ENCODE data around the gene SLC9A8. TPM values are rescaled to one million over a fixed set of nuclear protein-coding genes. Genes with fewer than 3 reads are reported as not detected.
A peak's percentile ranks its signal among the peaks of the same experiment; 100 is the strongest.

Gene SLC9A8
- total and polyA plus RNA-seq, 7 experiments from 2014 or later: 6.2 to 42.5 (median 23.6) TPM

DNA sequence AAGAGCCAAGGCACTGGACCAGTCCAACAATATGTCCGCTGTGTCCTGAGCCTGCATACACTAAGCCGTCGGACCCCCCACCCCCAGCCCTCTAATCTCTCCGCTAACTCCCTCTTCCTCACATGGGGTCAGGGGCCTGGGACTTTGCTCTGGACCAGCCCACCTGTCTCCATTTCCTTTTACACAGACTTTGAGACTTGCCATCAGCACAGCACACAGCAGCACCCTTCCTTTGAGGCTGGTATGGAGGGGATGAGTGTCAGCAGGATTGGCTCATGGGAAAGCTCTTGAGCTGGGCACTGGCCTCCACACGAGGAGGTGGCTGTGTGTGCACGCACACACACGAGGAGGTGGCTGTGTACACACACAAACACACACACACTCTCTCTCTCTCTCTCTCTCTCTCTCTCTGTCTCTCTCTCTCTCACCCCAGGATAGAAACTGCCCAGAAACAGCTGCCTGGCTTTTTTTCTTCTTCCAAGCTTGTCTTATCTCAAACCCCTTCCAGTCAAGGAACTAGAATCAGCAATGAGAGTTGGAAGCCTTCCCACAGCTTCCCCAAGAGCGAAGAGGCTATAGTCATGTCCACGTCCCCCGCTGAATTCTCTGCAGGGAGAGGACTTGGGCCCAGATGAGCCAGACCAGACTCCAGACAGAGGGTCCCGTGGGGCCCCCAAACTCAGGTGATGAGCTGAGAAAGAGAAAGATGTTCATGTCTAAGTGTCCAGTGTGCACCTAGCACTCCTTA lies 18.6 kb downstream of the SLC9A8 start:
- peaks cover 4 to 13% (median 8%) of the 10 kb centered on the region in 7 donors for H3K4me1 Mint-ChIP-seq
- intact Hi-C loops (cut with micrococcal nuclease): no loop called here
- Histone ChIP-seq H3K4me3 (ENCODE audit: low read length) (no peak overlapping the region), H3K9me3 (ENCODE audit: control insufficient read depth in 2 of 3, low read length in 3 of 3) (no peaks in the 10 kb centered on the region), H3K27me3 (ENCODE audit: control insufficient read depth in 2 of 2, insufficient read depth in 2 of 2, low read length in 2 of 2) (no peaks in the 10 kb centered on the region), H3K4me1 (ENCODE audit: control insufficient read depth in 2 of 2, insufficient read depth in 2 of 2, low read length in 2 of 2) (no peaks in the 10 kb centered on the region), H3K27ac (ENCODE audit: low read depth, low read length) (no peak overlapping the region), H3K36me3 (ENCODE audit: control insufficient read depth in 2 of 3, insufficient read depth in 3 of 3, low read length in 3 of 3) (peaks cover 0 to 39% (median 10%) of the 10 kb centered on the region in 3 experiments)
- DNase-seq (no peak), ATAC-seq (no peak)
- H3K9me3 Mint-ChIP-seq: no peaks in the 10 kb centered on the region
- POLR2A ChIA-PET: no interaction called here
- CTCF ChIA-PET: no interaction called here
- no peak overlapping the region for H3K4me3 Mint-ChIP-seq
- peaks cover 11 to 36% (median 18%) of the 10 kb centered on the region in 5 donors for H3K36me3 Mint-ChIP-seq
- H3K27ac Mint-ChIP-seq: peak overlapping the region in 1 of 9 donors; percentile 8
- no peaks in the 10 kb centered on the region for H3K27me3 Mint-ChIP-seq

DNA sequence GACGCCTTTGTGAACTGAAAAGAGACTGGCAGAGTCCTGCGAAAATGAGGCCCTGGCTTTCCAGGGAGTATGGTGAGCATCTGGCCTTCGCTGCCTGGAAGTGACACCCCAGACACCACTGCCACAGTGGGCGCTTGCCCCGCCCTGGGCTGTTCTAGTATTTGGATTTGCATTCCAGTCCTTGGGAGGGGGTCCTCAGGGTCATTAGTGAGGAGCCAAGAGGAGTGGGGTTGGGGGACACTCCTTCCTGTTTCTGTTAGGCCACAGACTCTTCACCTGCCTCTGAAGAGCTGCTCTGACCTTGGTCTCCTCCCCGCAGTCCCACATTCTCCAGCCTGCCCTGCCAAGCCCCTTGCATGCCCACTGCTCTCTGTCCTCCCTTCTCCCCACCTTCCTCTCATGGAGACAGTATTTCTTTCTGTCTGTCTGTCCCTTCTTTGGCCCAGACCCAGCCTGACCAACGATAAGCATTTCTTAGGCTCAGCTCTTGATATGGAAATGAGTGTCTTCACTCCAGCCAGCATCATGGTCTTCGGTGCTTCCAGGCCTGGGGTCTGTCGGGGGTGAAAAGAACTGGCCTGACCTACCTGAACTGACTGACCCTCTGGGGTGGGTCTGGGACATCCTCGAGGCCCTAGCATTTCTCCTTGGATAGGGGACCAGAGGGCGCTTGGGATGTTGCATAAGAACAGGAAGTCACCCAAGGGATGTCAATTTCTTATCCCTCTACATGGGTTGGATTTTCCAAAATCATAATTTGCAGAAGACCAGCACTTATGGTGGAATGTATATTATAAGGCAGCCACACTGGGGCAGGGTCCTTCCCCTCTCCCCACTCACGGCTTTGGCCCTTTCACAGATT lies 19.4 kb downstream of the SLC9A8 start:
- CTCF ChIA-PET: interaction anchor here (0.6 kb wide), 1 partner anchor 9 kb away, joined by 3 read pairs; no protein-coding TSS in a partner anchor
- H3K9me3 Mint-ChIP-seq: no peaks in the 10 kb centered on the region
- peak overlapping the region in 3 of 9 donors; percentile 8 to 67 (median 11) for H3K27ac Mint-ChIP-seq
- no peak for ATAC-seq
- H3K4me3 ChIP-seq (ENCODE audit: low read length): no peak overlapping the region
- DNase-seq: no peak
- no peaks in the 10 kb centered on the region for H3K27me3 ChIP-seq (ENCODE audit: control insufficient read depth in 2 of 2, insufficient read depth in 2 of 2, low read length in 2 of 2)
- H3K36me3 ChIP-seq (ENCODE audit: control insufficient read depth in 2 of 3, insufficient read depth in 3 of 3, low read length in 3 of 3): peaks cover 0 to 39% (median 10%) of the 10 kb centered on the region in 3 experiments
- peaks cover 11 to 33% (median 18%) of the 10 kb centered on the region in 5 donors for H3K36me3 Mint-ChIP-seq
- intact Hi-C loops (cut with micrococcal nuclease): no loop called here
- H3K27ac ChIP-seq (ENCODE audit: low read depth, low read length): no peak overlapping the region
- H3K4me1 Mint-ChIP-seq: peaks cover 4 to 14% (median 8%) of the 10 kb centered on the region in 7 donors
- H3K4me3 Mint-ChIP-seq: no peak overlapping the region
- POLR2A ChIA-PET: no interaction called here
- H3K9me3 ChIP-seq (ENCODE audit: control insufficient read depth in 2 of 3, low read length in 3 of 3): no peaks in the 10 kb centered on the region
- H3K4me1 ChIP-seq (ENCODE audit: control insufficient read depth in 2 of 2, insufficient read depth in 2 of 2, low read length in 2 of 2): no peaks in the 10 kb centered on the region
- no peaks in the 10 kb centered on the region for H3K27me3 Mint-ChIP-seq

DNA sequence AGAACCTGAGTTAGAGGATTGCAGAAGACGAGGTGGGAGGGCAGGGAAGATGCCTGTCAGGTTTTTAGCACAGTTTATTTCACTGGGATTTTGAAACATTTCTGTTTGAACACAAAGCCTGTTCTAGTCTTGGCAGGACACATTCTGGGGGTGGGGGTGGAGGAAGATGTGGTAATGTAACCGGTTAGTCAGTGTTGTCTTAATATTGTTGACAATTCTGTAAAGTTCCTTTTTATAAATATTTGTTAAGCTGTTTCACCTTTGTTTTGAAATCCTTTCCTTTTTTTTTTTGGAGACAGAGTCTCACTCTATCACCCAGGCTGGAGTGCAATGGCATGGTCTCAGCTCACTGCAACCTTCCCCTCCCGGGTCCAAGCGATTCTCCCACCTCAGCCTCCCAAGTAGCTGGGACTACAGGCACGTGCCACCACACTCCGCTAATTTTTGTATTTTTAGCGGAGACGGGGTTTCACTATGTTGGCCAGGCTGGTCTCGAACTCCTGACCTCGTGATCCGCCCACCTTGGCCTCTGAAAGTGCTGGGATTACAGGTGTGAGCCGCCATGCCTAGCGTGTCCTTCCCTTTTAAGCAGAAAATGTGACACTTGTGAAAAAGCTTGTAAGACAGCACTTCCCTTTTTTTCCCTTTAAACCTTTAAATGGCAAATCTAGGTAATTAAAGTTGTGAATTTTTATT lies 20.2 kb downstream of the SLC9A8 start:
- no peaks in the 10 kb centered on the region for H3K27me3 Mint-ChIP-seq
- no peak overlapping the region for H3K4me3 ChIP-seq (ENCODE audit: low read length)
- peaks cover 11 to 33% (median 18%) of the 10 kb centered on the region in 5 donors for H3K36me3 Mint-ChIP-seq
- H3K27ac Mint-ChIP-seq: peak overlapping the region in 1 of 9 donors; percentile 46
- no peak for ATAC-seq
- intact Hi-C loops (cut with micrococcal nuclease): no loop called here
- peaks cover 0 to 39% (median 10%) of the 10 kb centered on the region in 3 experiments for H3K36me3 ChIP-seq (ENCODE audit: control insufficient read depth in 2 of 3, insufficient read depth in 3 of 3, low read length in 3 of 3)
- no peaks in the 10 kb centered on the region for H3K9me3 ChIP-seq (ENCODE audit: control insufficient read depth in 2 of 3, low read length in 3 of 3)
- no peaks in the 10 kb centered on the region for H3K27me3 ChIP-seq (ENCODE audit: control insufficient read depth in 2 of 2, insufficient read depth in 2 of 2, low read length in 2 of 2)
- ChIA-PET CTCF (interaction anchor here (0.6 kb wide), 1 partner anchor 10 kb away, joined by 3 read pairs; no protein-coding TSS in a partner anchor), POLR2A (no interaction called here)
- no peaks in the 10 kb centered on the region for H3K9me3 Mint-ChIP-seq
- H3K4me1 Mint-ChIP-seq: peaks cover 4 to 15% (median 8%) of the 10 kb centered on the region in 7 donors
- no peak overlapping the region for H3K27ac ChIP-seq (ENCODE audit: low read depth, low read length)
- no peak overlapping the region for H3K4me3 Mint-ChIP-seq
- no peaks in the 10 kb centered on the region for H3K4me1 ChIP-seq (ENCODE audit: control insufficient read depth in 2 of 2, insufficient read depth in 2 of 2, low read length in 2 of 2)
- no peak for DNase-seq

DNA sequence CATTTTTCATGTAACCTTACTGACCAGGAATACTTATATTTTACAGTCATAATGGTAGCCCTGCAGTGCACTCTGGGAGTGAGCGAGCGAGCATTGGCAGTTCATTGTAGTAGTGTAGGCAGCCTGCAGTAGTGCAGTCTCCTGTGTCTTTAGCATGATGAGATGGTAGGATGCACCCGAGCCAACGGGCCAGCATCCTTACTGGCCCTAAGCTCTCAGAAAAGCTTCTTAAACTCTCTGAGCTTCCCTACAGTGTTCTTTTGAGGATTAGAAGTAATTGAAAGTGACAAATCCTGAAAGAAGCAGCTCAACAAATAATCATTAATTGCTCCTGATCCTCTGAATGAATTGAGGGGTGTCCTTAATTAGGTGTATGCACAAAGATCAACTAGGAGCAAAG lies 20.9 kb downstream of the SLC9A8 start:
- intact Hi-C loops (cut with micrococcal nuclease): no loop called here
- H3K4me3 Mint-ChIP-seq: no peak overlapping the region
- Histone ChIP-seq H3K36me3 (ENCODE audit: control insufficient read depth in 2 of 3, insufficient read depth in 3 of 3, low read length in 3 of 3) (peaks cover 0 to 39% (median 10%) of the 10 kb centered on the region in 3 experiments), H3K9me3 (ENCODE audit: control insufficient read depth in 2 of 3, low read length in 3 of 3) (no peaks in the 10 kb centered on the region), H3K4me1 (ENCODE audit: control insufficient read depth in 2 of 2, insufficient read depth in 2 of 2, low read length in 2 of 2) (no peaks in the 10 kb centered on the region), H3K27ac (ENCODE audit: low read depth, low read length) (no peak overlapping the region), H3K4me3 (ENCODE audit: low read length) (no peak overlapping the region), H3K27me3 (ENCODE audit: control insufficient read depth in 2 of 2, insufficient read depth in 2 of 2, low read length in 2 of 2) (no peaks in the 10 kb centered on the region)
- no peaks in the 10 kb centered on the region for H3K9me3 Mint-ChIP-seq
- ChIA-PET CTCF (no interaction called here), POLR2A (interaction anchor here (0.9 kb wide), 1 partner anchor 21 kb away, joined by 3 read pairs; the partner anchor contains the start of gene SLC9A8)
- peaks cover 4 to 19% (median 9%) of the 10 kb centered on the region in 7 donors for H3K4me1 Mint-ChIP-seq
- no peak overlapping the region for H3K27ac Mint-ChIP-seq
- H3K27me3 Mint-ChIP-seq: no peaks in the 10 kb centered on the region
- no peak for DNase-seq
- ATAC-seq: no peak
- peaks cover 11 to 33% (median 18%) of the 10 kb centered on the region in 5 donors for H3K36me3 Mint-ChIP-seq

DNA sequence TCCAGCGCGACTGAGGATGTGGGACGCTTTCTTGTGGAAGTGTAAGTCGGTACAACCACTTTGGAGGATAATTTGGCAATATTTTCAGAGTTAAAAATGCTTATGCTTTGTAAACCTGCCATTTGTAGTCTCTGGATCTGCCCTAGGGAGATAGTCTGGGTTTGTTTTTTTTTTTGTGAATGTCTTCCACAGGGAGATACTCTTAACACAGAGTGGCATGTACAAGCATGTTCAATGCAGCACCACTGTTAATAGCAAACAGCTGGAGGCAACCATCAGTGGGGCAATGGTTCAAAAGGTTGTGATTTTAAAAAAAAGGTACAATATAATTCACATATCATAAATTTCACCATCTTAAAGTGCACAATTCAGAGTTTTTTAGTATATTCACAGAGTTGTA lies 22.4 kb downstream of the SLC9A8 start:
- no peaks in the 10 kb centered on the region for H3K27me3 Mint-ChIP-seq
- no peaks in the 10 kb centered on the region for H3K4me1 ChIP-seq (ENCODE audit: control insufficient read depth in 2 of 2, insufficient read depth in 2 of 2, low read length in 2 of 2)
- ChIA-PET POLR2A (no interaction called here), CTCF (interaction anchor here (1.2 kb wide), 1 partner anchor 11 kb away, joined by 3 read pairs; no protein-coding TSS in a partner anchor)
- no peak overlapping the region for H3K27ac ChIP-seq (ENCODE audit: low read depth, low read length)
- no peaks in the 10 kb centered on the region for H3K9me3 ChIP-seq (ENCODE audit: control insufficient read depth in 2 of 3, low read length in 3 of 3)
- ATAC-seq (no peak), DNase-seq (no peak)
- H3K9me3 Mint-ChIP-seq: no peaks in the 10 kb centered on the region
- no peak overlapping the region for H3K27ac Mint-ChIP-seq
- H3K36me3 ChIP-seq (ENCODE audit: control insufficient read depth in 2 of 3, insufficient read depth in 3 of 3, low read length in 3 of 3): peaks cover 0 to 35% (median 5%) of the 10 kb centered on the region in 3 experiments
- H3K36me3 Mint-ChIP-seq: peaks cover 10 to 33% (median 17%) of the 10 kb centered on the region in 5 donors
- no peak overlapping the region for H3K4me3 ChIP-seq (ENCODE audit: low read length)
- H3K4me1 Mint-ChIP-seq: peaks cover 4 to 19% (median 9%) of the 10 kb centered on the region in 7 donors
- intact Hi-C loops (cut with micrococcal nuclease): no loop called here
- no peak overlapping the region for H3K4me3 Mint-ChIP-seq
- H3K27me3 ChIP-seq (ENCODE audit: control insufficient read depth in 2 of 2, insufficient read depth in 2 of 2, low read length in 2 of 2): no peaks in the 10 kb centered on the region

DNA sequence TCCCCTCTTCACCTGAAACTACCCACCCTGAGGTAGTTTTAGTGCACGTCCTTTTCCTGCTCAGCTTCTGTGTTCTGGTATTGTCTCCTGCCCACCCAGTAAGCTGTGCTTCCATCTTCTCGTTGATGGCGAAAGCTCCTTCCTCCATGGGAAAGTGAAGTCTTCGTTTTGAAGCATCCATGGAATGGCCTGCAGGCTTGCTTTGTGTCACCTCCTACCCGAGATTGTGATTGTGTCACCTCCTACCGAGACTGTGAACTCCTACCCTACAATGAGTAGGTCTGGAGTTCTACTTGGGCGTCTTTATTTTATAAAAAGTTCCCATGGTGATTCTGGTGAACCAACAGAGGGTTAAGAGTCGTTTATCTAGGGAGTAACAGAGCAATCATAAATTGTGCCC lies 25.9 kb downstream of the SLC9A8 start:
- intact Hi-C loops (cut with micrococcal nuclease): no loop called here
- Mint-ChIP-seq H3K4me1 (peaks cover 3 to 11% (median 5%) of the 10 kb centered on the region in 7 donors), H3K9me3 (peaks cover 0 to 2% (median 0%) of the 10 kb centered on the region in 11 donors), H3K4me3 (no peak overlapping the region), H3K27me3 (no peaks in the 10 kb centered on the region), H3K27ac (no peak overlapping the region), H3K36me3 (peaks cover 4 to 31% (median 27%) of the 10 kb centered on the region in 5 donors)
- H3K4me3 ChIP-seq (ENCODE audit: low read length): no peak overlapping the region
- H3K4me1 ChIP-seq (ENCODE audit: control insufficient read depth in 2 of 2, insufficient read depth in 2 of 2, low read length in 2 of 2): no peaks in the 10 kb centered on the region
- ChIA-PET POLR2A (no interaction called here), CTCF (no interaction called here)
- no peak for ATAC-seq
- no peaks in the 10 kb centered on the region for H3K9me3 ChIP-seq (ENCODE audit: control insufficient read depth in 2 of 3, low read length in 3 of 3)
- no peak overlapping the region for H3K27ac ChIP-seq (ENCODE audit: low read depth, low read length)
- no peak for DNase-seq
- H3K27me3 ChIP-seq (ENCODE audit: control insufficient read depth in 2 of 2, insufficient read depth in 2 of 2, low read length in 2 of 2): no peaks in the 10 kb centered on the region
- H3K36me3 ChIP-seq (ENCODE audit: control insufficient read depth in 2 of 3, insufficient read depth in 3 of 3, low read length in 3 of 3): peaks cover 0 to 22% (median 0%) of the 10 kb centered on the region in 3 experiments

Measured in naive thymus-derived CD4-positive, alpha-beta T cell (primary cell).